Esophagus muscularis mucosa (tissue), 4 donors: ENCODE results near the gene SUPT6H.

Source experiments
- CTCF ChIP-seq, 3 experiments: fragments of 200-600 bp in 2 of 3; fragments of 450-650 bp in 1 of 3; sonication (generic) in 2 of 3; IDR thresholded peaks; one replicate each; pipeline ENCODE4 v1.5.1; 2017 to 2019; ENCODE audit warnings: antibody characterized with exemption in 3 of 3, mild to moderate bottlenecking in 2 of 3, moderate library complexity in 1 of 3
- EP300 ChIP-seq: sonication (generic); formaldehyde crosslinking; IDR thresholded peaks from one replicate; pipeline ENCODE4 v1.6.1; 2017; ENCODE audit warnings: antibody characterized with exemption
- POLR2A ChIP-seq: fragments of 450-650 bp; IDR thresholded peaks from one replicate; pipeline ENCODE4 v1.6.1; 2017; ENCODE audit warnings: antibody characterized with exemption, moderate library complexity, mild to moderate bottlenecking, low read depth
- POLR2AphosphoS5 ChIP-seq, 2 donors: sonication (generic); formaldehyde crosslinking; IDR thresholded peaks; one replicate each; pipeline ENCODE4 v1.6.1; 2017; ENCODE audit warnings: antibody characterized with exemption in 2 of 2

- TF ChIP-seq CTCF (IDR thresholded peaks at IDR 0.05), result no peak
- no peak for TF ChIP-seq POLR2A
- no peak for TF ChIP-seq EP300
- TF ChIP-seq POLR2AphosphoS5 (IDR thresholded peaks at IDR 0.05), result no peak
Measured at GRCh38 chr17:28663723-28664122, 1.7 kb downstream of the SUPT6H start.
